HT1080 (cell line): ENCODE data around the gene TERB1. TPM values are rescaled to one million over a fixed set of nuclear protein-coding genes. Genes with fewer than 3 reads are reported as not detected.

Experiments used
- DNase-seq: peaks from one replicate; pipeline ENCODE4 v3.0.0-alpha.2; 2015; ENCODE audit warnings: low read depth
- polyA plus RNA-seq, 2 experiments: library from polyadenylated mRNA; depleted of rRNA; stranded (reverse); fragments of >200 nt; gene quantifications; 2 replicates each; pipeline ENCODE4 v1.2.3, GENCODE V29; 2015
- total RNA-seq: library from RNA; depleted of rRNA; stranded (reverse); fragments of >200 nt; shearing (Covaris generic); gene quantifications from 2 replicates; pipeline ENCODE4 v1.2.3, GENCODE V29; 2014; rRNA removed

The TERB1 gene
- not detected in 2 replicates for total RNA-seq
- not detected in 2 replicates for polyA plus RNA-seq (2015; cell fraction: cytosol; rRNA removed)
- polyA plus RNA-seq (2015; cell fraction: nucleus; rRNA removed) = not detected in 2 replicates

GRCh38 chr16:66801320-66802105, at the start of gene TERB1:
TERB1 (minus strand) TSS chr16:66801584; CDS start chr16:66796798, 4,786 bp downstream.
- no peak for DNase-seq

GRCh38 chr16:66850115-66850815, 48.9 kb upstream of the TERB1 start:
- DNase-seq = no peak

- DNase-seq = no peak
Measured at GRCh38 chr16:66849549-66849948, 48.2 kb upstream of the TERB1 start.

GRCh38 chr16:66849021-66849420, 47.6 kb upstream of the TERB1 start:
- DNase-seq = no peak

GRCh38 chr16:66848172-66848571, 46.8 kb upstream of the TERB1 start:
- no peak for DNase-seq

- no peak for DNase-seq
Measured at GRCh38 chr16:66847533-66848067, 46.2 kb upstream of the TERB1 start.

GRCh38 chr16:66846831-66847230, 45.4 kb upstream of the TERB1 start:
- no peak for DNase-seq

- no peak for DNase-seq
Measured at GRCh38 chr16:66846266-66846665, 44.9 kb upstream of the TERB1 start.

- no peak for DNase-seq
Measured at GRCh38 chr16:66845791-66846221, 44.4 kb upstream of the TERB1 start.

- DNase-seq = no peak
Measured at GRCh38 chr16:66845080-66845410, 43.7 kb upstream of the TERB1 start.

- no peak for DNase-seq
Measured at GRCh38 chr16:66844342-66845079, 43.1 kb upstream of the TERB1 start, which contains the start of gene CA7. CA7 (plus strand) TSS chr16:66844414; CDS start chr16:66844488, 74 bp downstream.

GRCh38 chr16:66844009-66844341, 42.6 kb upstream of the TERB1 start:
- DNase-seq = no peak

- no peak for DNase-seq
Measured at GRCh38 chr16:66843191-66843590, 41.8 kb upstream of the TERB1 start.

- DNase-seq = no peak
Measured at GRCh38 chr16:66842765-66843164, 41.4 kb upstream of the TERB1 start.

GRCh38 chr16:66841366-66841765, 40.0 kb upstream of the TERB1 start:
- no peak for DNase-seq

- no peak for DNase-seq
Measured at GRCh38 chr16:66840883-66841282, 39.5 kb upstream of the TERB1 start.

- DNase-seq = no peak
Measured at GRCh38 chr16:66834746-66835145, 33.4 kb upstream of the TERB1 start.

- peak; percentile 36 for DNase-seq
Measured at GRCh38 chr16:66832661-66833305, 31.4 kb upstream of the TERB1 start.

- DNase-seq = no peak
Measured at GRCh38 chr16:66832190-66832589, 30.8 kb upstream of the TERB1 start.

- DNase-seq = peak; percentile 82
Measured at GRCh38 chr16:66830422-66831404, 29.3 kb upstream of the TERB1 start, which contains the start of gene NAE1. NAE1 (minus strand) TSS chr16:66830976; CDS start chr16:66830899, 77 bp downstream.
